Testis (tissue), 3 donors: ENCODE results near the gene TTC9C. TPM values are rescaled to one million over a fixed set of nuclear protein-coding genes. Genes with fewer than 3 reads are reported as not detected.
"Not testable (repeated sequence)": the region's sequence is repeated elsewhere in the genome, so short reads cannot be mapped to it uniquely, and the experiment has no call there.

Source experiments
- DNase-seq: peaks from one replicate; pipeline ENCODE4 v3.0.0-alpha.2; 2019
- H3K27ac ChIP-seq, 2 donors: fragments of 200-600 bp; sonication (generic); one replicate each; pipeline ENCODE4 v1.5.1; 2019
- H3K27me3 ChIP-seq: fragments of 200-600 bp; sonication (generic); one replicate; pipeline ENCODE4 v1.5.1; 2019
- H3K36me3 ChIP-seq: fragments of 200-600 bp; sonication (generic); one replicate; pipeline ENCODE4 v1.5.1; 2017; ENCODE audit warnings: low read depth; ENCODE audit errors: missing control alignments
- H3K4me1 ChIP-seq: fragments of 200-600 bp; sonication (generic); one replicate; pipeline ENCODE4 v1.5.1; 2019
- H3K4me3 ChIP-seq, 2 donors: fragments of 200-600 bp; sonication (generic); one replicate each; pipeline ENCODE4 v1.5.1; 2017 to 2019
- H3K9me3 ChIP-seq: fragments of 200-600 bp; sonication (generic); one replicate; pipeline ENCODE4 v1.5.1; 2017
- CTCF ChIP-seq, 3 experiments: fragments of 450-650 bp in 2 of 3; fragments of 200-600 bp in 1 of 3; sonication (generic) in 1 of 3; IDR thresholded peaks; one replicate each; pipeline ENCODE4 v1.5.1; 2016 to 2019; ENCODE audit warnings: antibody characterized with exemption in 3 of 3, mild to moderate bottlenecking in 2 of 3, moderate library complexity in 1 of 3
- POLR2A ChIP-seq: fragments of 450-650 bp; IDR thresholded peaks from one replicate; pipeline ENCODE4 v1.6.1; 2017; ENCODE audit warnings: antibody characterized with exemption, mild to moderate bottlenecking, moderate library complexity
- WGBS, 2 donors: methylation state at CpG; one replicate each; pipeline ENCODE4 v1.1.5; 2018; 5-methylcytosine and 5-hydroxymethylcytosine counted together
- intact Hi-C: fragments of 100-400 bp; cut with DNase I; formaldehyde crosslinking; loops from one replicate; pipeline ENCODE4 v1.15.1; 2023; ENCODE audit warnings: low total_unique reads
- polyA plus RNA-seq: library from polyadenylated mRNA; stranded (reverse); fragments of 350-450 nt; fragmentation: Illumina TruSeq; extraction: RNeasy Lipid Tissue Mini Kit (QIAGEN cat#74804); gene quantifications from one replicate; pipeline ENCODE4 v1.2.3, GENCODE V29; 2014; ENCODE audit warnings: low read depth, low replicate concordance; ENCODE audit not compliant: insufficient read depth
- total RNA-seq, 2 donors: library from RNA; depleted of rRNA; stranded (reverse); fragments of >200 nt; gene quantifications; one replicate each; pipeline ENCODE4 v1.2.3, GENCODE V29; 2016

The TTC9C gene
- total and polyA plus RNA-seq, 3 donors from 2014 or later: 34.0 to 41.5 (median 39.5) TPM

GRCh38 chr11:62747475-62748160, 19.3 kb downstream of the TTC9C start:
- no peaks in the 10 kb centered on the region for H3K36me3 ChIP-seq
- H3K4me1 ChIP-seq: no peaks in the 10 kb centered on the region
- DNase-seq: no peak
- no peak overlapping the region for H3K4me3 ChIP-seq
- no peaks in the 10 kb centered on the region for H3K9me3 ChIP-seq
- no peaks in the 10 kb centered on the region for H3K27me3 ChIP-seq
- no peak overlapping the region for H3K27ac ChIP-seq
- intact Hi-C loops: no loop called here
- 61 to 74% methylated on average over 9 of the region's 9 CpGs for WGBS, 2 donors
- no peak for TF ChIP-seq POLR2A
- TF ChIP-seq CTCF (IDR thresholded peaks at IDR 0.05): no peak

- 94% methylated on average over 5 of the region's 5 CpGs for WGBS, 2 donors
- DNase-seq, intact Hi-C loops, H3K27me3 ChIP-seq, H3K4me1 ChIP-seq, H3K36me3 ChIP-seq, H3K27ac ChIP-seq, H3K4me3 ChIP-seq, H3K9me3 ChIP-seq: not testable (repeated sequence)
Observed at GRCh38 chr11:62749931-62750330, 21.6 kb downstream of the TTC9C start.

GRCh38 chr11:62752177-62752785, 24.0 kb downstream of the TTC9C start:
- H3K4me1 ChIP-seq: peaks cover 7% of the 10 kb centered on the region
- H3K4me3 ChIP-seq: no peak overlapping the region
- H3K9me3 ChIP-seq: no peaks in the 10 kb centered on the region
- 96 to 97% methylated on average over 13 to 14 of the region's 14 CpGs for WGBS, 2 donors
- no peaks in the 10 kb centered on the region for H3K36me3 ChIP-seq
- TF ChIP-seq POLR2A (no peak), CTCF (IDR thresholded peaks at IDR 0.05) (no peak)
- intact Hi-C loops: no loop called here
- H3K27ac ChIP-seq: no peak overlapping the region
- H3K27me3 ChIP-seq: no peaks in the 10 kb centered on the region
- DNase-seq: no peak

GRCh38 chr11:62752994-62753735, 24.9 kb downstream of the TTC9C start:
- H3K9me3 ChIP-seq: no peaks in the 10 kb centered on the region
- no peak for DNase-seq
- no peaks in the 10 kb centered on the region for H3K36me3 ChIP-seq
- no peak for TF ChIP-seq POLR2A
- H3K4me3 ChIP-seq: peak overlapping the region; percentile 73 to 80
- H3K27ac ChIP-seq: peak overlapping the region in 1 of 2 donors; percentile 95
- intact Hi-C loops: no loop called here
- WGBS, 2 donors: 70 to 75% methylated on average over 10 to 15 of the region's 15 CpGs
- H3K4me1 ChIP-seq: peaks cover 7% of the 10 kb centered on the region
- H3K27me3 ChIP-seq: no peaks in the 10 kb centered on the region

- Histone ChIP-seq H3K4me1 (peaks cover 7% of the 10 kb centered on the region), H3K36me3 (no peaks in the 10 kb centered on the region), H3K4me3 (peak within 1 kb of the TSS; percentile 73 to 80), H3K9me3 (no peaks in the 10 kb centered on the region), H3K27ac (peak within 1 kb of the TSS; percentile 93 to 95), H3K27me3 (no peaks in the 10 kb centered on the region)
- peak; percentile 99 for DNase-seq
- TF ChIP-seq POLR2A (peak; percentile 43), CTCF (IDR thresholded peaks at IDR 0.05) (no peak)
- intact Hi-C loops: no loop called here
- 1 to 3% methylated on average over 30 to 47 of the region's 47 CpGs for WGBS, 2 donors
Observed at GRCh38 chr11:62753736-62754603, 25.7 kb downstream of the TTC9C start, which contains the start of gene ZBTB3. Gene ZBTB3, minus strand, starts transcription at chr11:62754160. Its CDS starts 496 bp downstream, at chr11:62753664.
